GOT3 (cell line): ENCODE data around the gene TINAG.

Experiments
- DNase-seq: peaks from one replicate; lab custom pipeline; 2025; ENCODE audit warnings: mixed read lengths; lab: John Stamatoyannopoulos, UW

Gene TINAG

DNA sequence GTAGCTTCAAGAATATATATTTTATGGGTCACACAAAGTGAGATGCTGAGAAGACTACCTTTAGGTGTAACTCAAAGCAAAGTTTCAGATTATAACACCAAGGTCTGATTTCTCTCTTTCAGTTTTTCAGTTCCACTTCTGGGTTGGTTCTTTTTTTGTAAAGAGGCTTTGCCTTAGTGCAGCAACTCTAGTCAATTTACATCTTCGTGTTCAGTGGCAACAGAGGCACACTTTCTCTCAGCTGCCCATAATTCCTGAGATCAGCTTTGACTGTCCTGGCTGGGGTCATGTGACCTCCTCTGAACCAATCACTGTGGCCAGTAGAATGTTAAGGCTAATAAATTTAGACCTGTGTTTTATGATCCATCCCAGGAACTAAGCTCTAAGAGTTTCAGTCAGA, 120.2 kb downstream of the TINAG start:
- DNase-seq, result no peak

DNA sequence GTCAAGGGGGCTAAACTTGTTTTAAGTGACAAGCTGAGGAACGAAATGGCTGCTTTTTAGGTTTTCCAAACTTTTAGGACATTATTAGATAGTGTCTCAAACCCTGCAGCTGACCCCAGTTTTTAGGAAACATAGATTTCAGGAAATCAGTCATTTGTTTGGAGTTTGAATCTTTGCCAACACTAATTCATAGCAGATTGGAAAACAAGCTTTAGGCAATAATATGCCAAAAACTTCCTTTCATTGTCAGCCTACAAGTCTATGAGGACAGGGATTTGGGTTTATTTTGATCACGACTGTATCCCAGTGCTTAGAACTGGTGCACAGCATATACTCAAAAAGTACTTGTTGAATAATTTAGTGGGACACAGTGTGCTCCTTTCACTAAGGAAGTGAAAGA, 123.2 kb downstream of the TINAG start:
- no peak for DNase-seq
